Cerebellar cortex (tissue), 1 donor: Measurements from ENCODE around the gene MED12.
"Not testable (repeated sequence)": the region's sequence is repeated elsewhere in the genome, so short reads cannot be mapped to it uniquely, and the experiment has no call there.

Experiments used
- DNase-seq: peaks from one replicate; pipeline ENCODE4 v3.0.0-alpha.2; 2015; ENCODE audit warnings: low spot score

Gene MED12

GRCh38 chrX:71162981-71163380 lies 44.6 kb downstream of the MED12 start:
- DNase-seq, result peak; percentile 28

GRCh38 chrX:71164071-71164470 lies 45.7 kb downstream of the MED12 start:
- DNase-seq, result no peak

DNA sequence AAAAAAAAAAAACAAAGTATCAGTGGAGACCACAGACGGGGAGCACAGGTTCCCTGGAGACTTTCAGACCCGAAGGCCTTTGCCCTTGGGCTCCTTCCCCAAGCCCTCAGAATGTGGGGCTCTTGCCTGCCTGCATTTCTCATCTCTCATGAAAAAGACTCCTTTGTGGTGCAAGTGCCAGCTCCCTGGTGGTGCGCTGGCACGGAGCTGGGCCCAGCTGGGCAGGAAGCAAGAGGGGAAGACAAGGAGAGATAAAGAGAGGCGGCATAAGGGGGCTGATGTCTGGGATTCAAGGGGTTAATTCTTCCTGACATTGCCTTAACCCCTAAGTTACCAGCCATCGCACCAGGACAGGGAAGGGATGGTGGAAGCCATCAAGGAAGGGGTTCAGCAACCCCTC lies 48.1 kb downstream of the MED12 start:
- DNase-seq, result no peak

GRCh38 chrX:71167031-71167781 lies 48.8 kb downstream of the MED12 start:
- DNase-seq, result no peak

DNA sequence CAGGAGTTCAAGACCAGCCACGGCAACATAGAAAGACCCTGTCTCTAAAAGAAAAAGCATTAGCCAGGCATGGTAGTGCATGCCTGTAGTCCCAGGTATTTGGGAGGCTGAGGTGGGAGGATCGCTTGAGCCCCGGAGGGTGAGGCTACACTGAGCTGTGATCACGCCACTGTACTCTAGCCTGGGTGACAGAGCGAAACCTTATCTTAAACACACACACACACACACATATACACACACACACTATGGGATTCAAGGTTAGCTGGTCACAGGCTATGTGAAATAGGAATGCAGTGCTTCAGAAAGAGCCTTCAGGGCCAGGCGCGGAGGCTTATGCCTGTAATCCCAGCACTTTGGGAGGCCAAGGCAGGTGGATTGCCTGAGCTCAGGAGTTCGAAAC lies 49.7 kb downstream of the MED12 start:
- DNase-seq, result no peak

GRCh38 chrX:71169586-71169985 lies 51.2 kb downstream of the MED12 start:
- DNase-seq, result no peak

DNA sequence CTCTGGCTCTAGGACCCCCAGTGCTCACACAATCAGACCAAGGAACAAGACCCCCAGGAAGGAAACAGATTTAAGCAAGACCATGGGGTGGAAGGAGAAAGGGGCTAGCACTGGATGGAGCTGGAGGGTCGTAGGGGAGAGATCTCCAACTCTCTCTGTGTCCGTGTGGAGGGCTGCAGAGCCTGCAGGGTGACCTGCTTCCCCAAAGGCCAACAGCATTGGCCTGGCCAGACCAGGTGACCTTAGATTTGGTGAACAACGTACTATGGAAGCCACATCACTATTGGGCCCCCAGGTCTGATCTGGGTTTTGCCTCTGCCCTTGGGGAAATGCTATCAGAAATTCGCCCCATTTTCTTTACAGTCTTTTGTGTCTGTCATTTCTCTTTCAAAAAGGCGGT lies 52.3 kb downstream of the MED12 start:
- DNase-seq, result no peak

DNA sequence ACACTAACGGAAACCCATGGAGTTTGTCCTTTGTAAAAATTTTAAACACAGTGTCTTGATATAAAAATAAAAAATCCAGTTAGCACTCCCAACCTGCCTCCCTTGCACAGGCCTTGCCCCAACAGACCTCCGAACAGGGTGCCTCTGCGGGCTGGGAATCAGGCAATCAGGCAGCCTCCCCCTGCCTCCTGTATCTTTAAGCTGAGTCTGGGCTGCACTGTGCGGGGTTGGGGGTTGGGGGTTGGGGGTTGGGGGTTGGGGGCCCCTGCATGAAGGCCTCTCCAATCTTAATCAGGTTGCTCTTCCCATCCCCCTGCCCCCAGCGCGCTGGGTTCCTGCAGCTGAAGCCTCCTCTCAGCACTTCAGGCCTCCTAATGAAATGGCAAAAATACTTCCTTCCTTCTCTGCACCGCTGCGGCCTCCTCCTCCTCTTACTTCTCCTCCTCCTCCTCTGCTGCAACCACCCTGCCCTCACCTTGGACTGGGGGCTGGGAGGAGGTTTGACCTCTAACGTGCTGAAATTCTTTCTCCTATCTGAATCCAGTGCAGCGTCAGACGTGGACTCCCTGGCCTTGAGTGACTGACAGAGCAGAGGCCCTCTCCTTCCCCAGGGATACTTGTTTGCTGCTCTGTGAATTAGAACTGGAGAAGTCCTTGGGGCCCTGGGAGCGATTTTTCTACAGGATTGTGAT lies 52.9 kb downstream of the MED12 start:
- DNase-seq, result no peak

- no peak for DNase-seq
Measured at GRCh38 chrX:71173440-71173839, 55.0 kb downstream of the MED12 start.

- DNase-seq, result no peak
Measured at GRCh38 chrX:71174795-71175194, 56.4 kb downstream of the MED12 start.

GRCh38 chrX:71175531-71175930 lies 57.1 kb downstream of the MED12 start:
- DNase-seq, result no peak

GRCh38 chrX:71177327-71177726 lies 58.9 kb downstream of the MED12 start:
- DNase-seq, result no peak

DNA sequence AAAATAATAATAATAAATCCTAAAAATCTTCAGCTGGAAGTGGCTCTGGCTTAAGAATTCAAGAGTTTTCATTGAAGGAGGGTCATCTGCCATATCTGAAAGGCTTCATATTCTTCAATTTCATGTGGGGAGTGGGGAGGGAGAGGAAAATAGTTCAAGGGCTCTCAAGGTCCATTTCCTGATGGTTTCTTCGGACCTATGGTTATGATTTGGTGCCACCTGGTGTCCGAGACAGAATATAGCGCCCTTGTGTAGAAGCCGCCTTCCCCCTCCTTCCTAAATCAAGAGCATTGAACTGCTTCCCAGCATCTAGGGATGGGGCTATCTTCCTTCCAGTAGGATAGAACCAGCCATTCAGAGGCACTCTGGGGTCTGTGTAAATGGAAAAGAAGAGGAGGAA lies 60.5 kb downstream of the MED12 start:
- peak; percentile 77 for DNase-seq

DNA sequence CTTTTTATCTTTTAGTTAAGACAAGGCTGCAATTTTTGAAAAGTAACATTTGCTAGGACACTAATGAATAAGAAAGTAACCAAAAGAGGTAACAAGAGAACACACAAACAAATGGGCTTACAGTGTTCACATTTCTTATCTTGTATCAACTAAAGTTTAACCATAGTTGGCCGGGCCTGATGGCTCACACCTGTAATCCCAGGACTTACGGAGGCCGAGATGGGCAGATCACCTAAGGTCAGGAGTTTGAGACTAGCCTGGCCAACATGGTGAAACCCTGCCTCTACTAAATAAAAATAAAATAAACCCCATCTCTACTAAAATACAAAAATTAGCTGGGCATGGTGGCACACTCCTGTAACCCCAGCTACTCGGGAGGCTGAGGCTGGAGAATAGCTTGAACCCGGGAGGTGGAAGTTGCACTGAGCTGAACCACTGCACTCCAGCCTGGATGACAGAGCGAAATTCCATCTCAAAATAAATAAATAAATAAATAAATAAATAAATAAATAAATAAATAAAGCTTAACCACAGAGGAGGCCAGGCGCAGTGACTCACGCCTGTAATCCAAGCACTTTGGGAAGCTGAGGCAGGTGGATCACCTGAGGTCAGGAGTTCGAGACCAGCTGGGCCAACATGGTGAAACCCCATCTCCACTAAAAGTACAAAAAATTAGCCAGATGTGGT lies 62.3 kb downstream of the MED12 start:
- DNase-seq, result not testable (repeated sequence)

DNA sequence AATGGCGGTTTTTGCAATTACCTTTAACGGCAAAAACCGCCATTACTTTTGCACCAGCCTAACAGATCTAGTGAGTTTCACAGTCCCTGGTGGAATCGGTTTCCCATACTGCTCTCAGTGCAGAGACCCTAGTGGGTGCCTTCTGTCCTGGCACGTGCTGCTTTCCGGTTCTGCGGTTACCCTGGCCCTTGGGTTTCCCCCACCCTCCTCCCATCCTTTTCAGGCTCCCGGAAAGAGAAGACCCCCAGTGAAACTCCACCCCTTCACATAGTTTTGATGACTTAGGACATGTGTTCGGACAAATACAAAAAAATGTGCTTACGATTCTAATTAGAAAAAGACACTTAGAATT lies 63.1 kb downstream of the MED12 start:
- no peak for DNase-seq

DNA sequence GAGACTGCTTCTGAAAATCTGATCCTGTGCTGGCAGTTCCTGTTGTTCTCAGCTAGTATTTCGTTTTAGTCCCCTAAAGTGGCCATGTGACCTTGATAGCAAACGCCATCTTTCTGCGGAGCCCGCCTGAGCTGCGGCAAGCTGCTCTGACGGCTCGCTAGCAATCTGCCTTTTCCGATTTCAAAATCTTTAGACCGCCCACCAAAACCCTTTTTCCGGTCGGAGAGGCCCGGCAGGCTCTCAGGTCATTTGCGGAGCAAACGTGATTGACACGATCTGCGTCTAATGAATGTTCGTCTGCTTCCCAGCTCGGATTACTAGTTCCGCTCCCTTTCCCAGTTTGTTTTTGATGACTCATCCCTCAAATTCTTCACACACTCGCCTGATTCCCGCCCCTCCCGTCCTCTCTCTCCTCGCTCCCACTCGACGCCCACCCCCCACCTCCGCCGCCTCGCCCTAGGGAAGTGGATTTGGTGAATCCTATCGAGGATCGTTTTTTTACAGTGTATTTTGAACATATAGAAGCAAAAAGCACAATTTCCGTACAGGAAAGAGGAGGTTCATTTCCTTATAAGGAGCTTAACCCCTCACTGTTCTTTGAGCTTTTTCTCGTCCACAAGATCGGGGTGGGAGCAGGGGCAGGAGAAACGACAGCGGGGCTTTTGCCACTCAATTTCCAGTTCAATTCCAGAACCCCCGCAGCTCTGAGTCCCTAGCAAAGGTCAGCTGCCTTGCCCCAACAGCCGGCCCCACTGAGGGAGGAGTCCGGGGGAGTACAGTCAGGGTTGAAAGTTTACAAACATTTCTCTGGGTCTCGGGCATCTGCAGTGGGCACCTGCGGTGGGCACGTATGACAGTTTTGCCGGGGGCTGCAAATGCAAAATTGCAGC lies 63.8 kb downstream of the MED12 start:
- peak; percentile 97 for DNase-seq

- peak; percentile 10 for DNase-seq
Measured at GRCh38 chrX:71182871-71183270, 64.5 kb downstream of the MED12 start.

DNA sequence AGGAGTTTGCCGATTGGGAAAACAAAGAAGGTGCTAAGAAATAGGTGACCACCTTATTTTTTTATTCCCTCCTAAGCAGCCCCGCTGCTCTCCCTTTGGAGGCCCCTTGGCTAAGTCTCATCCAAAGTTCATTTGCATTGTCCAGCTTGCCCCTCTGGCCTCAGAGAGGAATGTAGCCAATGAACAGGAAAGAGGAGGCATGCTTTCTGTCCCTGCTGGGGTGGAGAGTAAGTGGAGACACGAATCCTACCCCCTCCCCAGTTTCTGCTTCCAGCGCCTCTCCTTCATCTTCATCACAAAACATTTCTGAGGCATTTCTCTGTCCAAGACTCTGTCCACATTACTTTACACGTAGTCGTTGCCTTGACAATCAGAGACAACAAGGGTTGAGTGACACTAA lies 64.9 kb downstream of the MED12 start:
- DNase-seq, result no peak

- no peak for DNase-seq
Measured at GRCh38 chrX:71184092-71184491, 65.7 kb downstream of the MED12 start.

- peak; percentile 36 for DNase-seq
Measured at GRCh38 chrX:71184803-71185495, 66.6 kb downstream of the MED12 start.

DNA sequence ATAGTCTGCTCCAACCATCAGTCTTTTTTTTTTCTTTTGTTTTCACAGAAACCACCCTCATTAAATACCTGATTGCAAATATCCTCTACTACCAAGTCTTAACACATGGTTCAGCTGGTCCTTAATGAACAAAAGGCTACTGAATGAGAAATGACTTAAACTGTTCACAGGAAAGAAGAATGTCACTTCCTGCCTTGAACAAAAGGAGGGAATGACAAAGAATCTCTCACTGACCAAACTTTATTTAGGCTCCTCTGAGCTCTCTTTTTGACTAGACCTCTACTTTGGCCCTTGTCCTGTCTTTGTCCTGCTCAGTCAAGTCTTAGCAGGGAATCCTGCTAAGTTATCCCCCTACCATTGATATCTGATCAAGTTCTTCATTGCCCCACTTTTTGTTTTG lies 72.9 kb downstream of the MED12 start:
- no peak for DNase-seq
